HG03565 (cell line): ENCODE measurements around the gene XPR1.
"Not testable (repeated sequence)": the region's sequence is repeated elsewhere in the genome, so short reads cannot be mapped to it uniquely, and the experiment has no call there.

ENCODE experiments used
- ATAC-seq: cut with Tn5 transposase; IDR thresholded peaks from one replicate; pipeline ENCODE4 v1.9.1; 2021; ENCODE audit warnings: mild to moderate bottlenecking, moderate library complexity; ENCODE audit not compliant: unreplicated experiment

Gene XPR1

DNA sequence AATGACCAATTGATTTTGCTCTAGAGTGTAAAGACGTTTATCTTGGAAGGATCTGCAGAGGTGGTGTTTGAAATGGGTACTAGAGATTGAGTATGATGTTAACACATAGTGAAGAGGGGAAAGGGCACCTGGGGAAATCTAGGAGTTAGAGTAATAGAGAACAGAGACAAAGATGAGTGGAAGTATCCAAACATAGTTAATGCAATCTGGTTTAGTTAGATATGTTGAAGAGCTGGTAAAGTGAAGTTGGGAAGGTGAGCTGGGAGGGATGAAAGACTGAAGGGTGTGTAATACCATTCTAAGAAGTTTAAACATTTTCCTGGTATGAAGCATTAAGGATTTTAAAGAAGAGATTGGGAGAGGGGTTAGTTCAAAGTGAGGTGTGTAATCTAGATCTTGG, 11.0 kb downstream of the XPR1 start:
- ATAC-seq = no peak

DNA sequence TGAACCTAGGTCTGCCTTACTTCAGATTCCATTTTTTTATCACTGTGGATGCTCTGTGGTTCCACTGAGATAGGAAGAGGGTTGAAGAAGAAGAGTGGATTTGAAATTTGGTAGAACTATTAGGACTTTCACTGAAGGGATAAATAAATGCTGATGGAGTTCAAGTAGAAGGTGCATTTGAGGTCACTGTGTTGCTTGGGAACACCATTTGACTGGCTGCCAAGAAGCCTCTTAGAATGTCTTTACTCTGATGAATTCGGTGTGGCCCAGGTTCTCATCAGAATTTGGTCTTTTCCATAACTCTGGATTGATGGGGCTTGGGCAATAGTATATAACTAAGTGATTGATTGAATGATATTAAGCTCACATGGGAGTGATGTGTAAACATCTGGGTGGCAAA, 11.9 kb downstream of the XPR1 start:
- no peak for ATAC-seq

DNA sequence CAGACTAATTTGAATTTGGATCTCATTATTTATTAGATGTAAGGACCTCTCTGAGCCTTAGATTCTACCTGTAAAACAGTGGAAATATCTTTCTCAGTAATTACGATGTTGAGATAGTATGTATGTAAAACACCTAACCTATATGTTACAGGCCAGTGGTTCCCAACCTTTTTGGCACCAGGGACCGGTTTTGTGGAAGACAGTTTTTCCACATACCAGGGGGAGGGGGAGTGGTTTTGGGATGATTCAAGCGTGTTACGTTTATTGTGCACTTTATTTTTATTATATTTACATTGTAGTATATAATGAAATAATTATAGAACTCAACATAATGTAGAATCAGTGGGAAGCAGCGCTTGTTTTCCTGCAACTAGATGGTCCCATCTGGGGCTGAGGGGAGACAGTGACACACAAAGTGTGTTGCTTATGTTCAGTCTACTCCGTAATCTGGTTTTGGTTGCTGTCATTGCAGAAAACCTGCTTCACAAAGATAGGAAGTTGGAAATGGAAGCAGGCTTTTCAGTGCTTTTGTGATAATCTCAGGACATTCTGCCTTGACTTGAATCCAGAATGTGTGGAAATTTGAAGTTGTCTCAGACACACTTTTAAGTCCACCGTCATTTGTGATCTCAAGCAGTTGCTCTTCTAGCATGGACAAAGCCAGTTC, 12.8 kb downstream of the XPR1 start:
- ATAC-seq = no peak

GRCh38 chr1:180645261-180645660, 13.4 kb downstream of the XPR1 start:
- ATAC-seq = not testable (repeated sequence)

DNA sequence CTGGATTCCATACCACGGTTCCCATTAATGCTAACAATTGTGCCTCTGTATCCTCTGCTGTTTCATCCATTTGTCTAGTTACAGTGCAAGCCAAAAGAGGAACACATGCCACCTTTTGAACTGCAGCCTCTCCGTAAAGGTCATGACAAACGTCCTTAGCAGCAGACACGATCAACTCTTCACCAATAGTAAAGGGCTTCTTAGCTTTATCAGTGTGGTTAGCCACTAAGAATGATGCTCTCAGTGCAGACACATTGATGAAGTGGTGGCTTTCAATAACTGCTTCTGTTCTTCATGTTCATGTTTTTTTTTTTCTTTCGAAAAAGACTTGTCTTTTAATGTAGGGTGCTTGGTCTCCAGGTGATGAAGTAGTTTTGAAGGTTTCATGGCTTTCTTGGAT, 14.3 kb downstream of the XPR1 start:
- no peak for ATAC-seq

DNA sequence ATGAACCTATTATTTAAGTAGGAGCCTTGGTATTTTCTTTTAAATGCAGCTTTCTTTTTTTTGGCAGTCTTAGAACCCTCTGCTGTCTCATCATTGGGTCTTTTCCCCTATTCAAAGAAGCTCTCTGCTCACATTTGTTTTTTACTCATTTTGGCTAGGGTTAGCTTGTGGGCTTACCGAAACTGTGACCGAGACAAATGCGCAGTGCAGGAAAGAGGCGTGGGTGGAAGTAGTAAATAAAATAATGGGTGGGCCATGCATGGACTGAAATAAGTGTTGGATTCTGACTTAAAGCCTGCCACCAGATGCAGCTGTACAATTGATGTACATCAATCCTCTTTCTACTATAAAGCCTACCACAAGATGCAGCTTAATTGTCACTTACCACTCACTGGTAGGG, 14.7 kb downstream of the XPR1 start:
- no peak for ATAC-seq

GRCh38 chr1:180652792-180653191, 21.0 kb downstream of the XPR1 start:
- ATAC-seq = no peak

- ATAC-seq = no peak
Measured at GRCh38 chr1:180662709-180663108, 30.9 kb downstream of the XPR1 start.

DNA sequence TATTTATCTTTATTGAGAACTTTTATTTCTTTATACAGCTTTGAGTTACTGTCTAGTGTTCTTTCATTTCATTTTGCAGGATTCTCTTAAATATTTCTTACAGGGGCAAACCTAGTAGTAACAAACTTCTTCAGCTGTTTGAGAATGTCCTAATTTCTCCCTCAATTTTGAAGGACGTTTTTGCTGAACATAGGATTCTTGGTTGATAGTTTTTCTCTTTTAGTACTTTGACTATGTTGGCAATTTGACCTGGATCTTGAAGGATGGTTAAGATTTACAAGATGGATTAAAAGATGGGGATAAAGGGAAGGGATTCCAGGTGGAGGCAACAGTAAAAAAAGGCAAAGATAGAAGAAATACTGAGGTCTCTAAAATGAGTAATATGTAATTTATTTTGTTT, 38.9 kb downstream of the XPR1 start:
- ATAC-seq = no peak

DNA sequence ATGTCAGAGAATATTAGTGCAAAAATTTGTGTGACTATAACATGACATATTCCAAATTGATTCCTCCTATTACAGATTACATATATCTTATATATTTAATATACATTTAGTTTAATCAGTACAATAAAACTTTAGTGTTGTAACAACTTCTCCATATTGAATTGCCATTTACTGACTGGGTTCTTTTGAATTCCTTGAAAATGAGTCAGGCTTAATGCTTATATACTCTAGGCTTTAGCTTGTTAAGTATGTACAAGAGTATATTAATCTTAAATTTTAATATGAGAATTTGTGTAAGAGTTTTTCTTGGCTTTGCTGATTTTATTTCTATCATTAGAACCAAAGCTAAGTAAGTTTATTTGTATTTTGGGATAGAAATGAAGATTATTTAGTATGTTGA, 40.3 kb downstream of the XPR1 start:
- no peak for ATAC-seq

DNA sequence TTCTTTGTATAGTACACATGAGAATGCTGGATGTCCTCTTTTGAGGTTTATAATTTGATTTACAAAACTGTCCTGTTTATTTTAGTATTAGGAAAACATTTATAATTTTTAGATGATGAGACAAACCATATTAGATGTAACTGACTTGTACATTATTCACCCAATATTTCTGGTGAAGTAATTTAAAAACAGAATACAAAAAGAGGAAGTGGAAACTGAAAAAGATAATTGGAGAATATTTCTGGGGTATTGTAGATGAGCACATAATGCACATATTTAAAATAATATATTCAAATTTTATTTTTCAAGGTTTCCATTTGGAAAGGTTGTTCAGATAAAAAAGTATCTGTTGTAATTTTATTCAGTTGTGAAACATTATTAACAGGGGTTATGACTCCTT, 40.7 kb downstream of the XPR1 start:
- no peak for ATAC-seq

DNA sequence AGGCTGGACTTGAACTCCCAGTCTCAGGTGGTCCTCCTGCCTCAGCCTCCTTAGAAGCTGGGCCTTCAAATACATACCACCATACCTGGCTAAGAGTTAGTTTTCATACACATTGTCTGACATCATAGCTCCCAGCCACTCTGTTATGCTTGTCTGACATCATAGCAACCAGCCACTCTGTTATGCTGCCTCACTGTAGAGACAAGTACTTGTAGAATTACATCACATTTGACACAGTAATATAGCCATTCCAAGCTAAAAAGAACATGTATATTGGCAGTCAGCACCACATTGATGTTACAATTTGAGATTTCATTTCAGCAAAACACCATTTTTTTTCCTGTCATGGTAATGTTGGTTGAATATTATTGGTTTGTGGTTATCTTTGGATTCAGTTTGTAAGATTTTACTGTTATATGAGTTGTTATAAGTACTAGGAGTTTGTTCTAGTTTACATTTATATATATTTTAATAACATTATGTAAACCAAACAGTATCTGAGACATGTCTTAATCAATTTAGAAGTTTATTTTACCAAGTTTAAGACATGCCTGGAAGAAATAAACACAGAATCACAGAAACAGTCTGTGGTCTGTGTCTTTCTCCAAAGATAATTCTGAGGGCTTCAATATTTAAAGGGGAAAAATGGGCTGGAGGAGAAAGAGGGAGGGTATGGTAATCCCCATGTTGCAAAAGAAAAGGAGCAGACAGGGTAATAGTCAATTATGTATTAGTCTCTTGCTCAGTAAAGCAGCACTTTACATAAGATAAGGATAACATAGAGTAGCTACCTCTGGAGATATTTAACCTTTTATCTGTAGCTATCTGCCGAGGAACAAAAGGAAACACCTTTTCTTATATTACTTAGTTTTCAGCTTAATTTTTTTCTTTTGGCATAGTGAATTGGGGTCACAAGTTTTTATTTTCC, 43.0 kb downstream of the XPR1 start:
- ATAC-seq = no peak

DNA sequence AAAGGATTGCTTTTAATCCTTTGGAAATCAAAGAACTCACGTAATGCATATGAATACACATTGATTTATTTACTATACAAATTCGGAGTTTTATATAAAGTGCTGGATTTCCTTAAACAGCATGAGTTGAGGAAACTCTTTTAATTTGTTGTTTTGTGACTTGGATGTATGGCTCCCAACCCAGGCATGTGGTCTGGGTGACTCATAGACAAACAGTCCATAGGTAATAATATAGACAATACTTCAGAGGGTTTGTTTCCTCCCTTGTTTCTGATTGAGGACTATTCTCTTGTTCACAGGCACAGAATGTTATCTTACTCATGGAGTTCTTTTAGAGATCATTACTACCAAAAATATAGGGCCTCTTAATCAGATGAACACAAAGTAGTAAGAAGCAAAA, 43.8 kb downstream of the XPR1 start:
- no peak for ATAC-seq

DNA sequence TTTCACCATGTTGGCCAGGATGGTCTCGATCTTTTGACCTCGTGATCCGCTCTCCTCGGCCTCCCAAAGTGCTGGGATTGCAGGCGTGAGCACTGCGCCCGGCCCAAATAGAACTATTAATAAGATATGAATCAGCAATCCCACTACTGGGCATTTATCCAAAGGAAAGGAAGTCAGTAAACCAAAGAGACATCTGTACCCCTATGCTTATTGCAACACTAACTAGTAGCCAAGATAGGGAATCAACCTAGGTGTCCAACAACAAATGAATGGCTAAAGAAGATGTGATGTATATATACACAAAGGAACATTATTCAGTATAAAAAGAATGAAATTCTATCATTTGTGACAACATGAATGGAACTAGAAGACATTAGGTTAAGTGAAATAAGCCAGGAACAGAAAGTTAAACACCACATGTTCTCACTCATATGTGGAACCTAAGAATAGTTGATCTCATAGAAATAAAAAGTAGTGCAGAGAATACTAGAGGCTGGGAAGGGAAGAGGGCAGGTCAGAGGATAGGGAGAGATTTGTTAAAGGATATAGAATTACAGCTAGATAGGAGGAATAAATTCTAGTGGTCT, 48.8 kb downstream of the XPR1 start:
- no peak for ATAC-seq

- ATAC-seq = not testable (repeated sequence)
Measured at GRCh38 chr1:180683117-180683516, 51.3 kb downstream of the XPR1 start.

DNA sequence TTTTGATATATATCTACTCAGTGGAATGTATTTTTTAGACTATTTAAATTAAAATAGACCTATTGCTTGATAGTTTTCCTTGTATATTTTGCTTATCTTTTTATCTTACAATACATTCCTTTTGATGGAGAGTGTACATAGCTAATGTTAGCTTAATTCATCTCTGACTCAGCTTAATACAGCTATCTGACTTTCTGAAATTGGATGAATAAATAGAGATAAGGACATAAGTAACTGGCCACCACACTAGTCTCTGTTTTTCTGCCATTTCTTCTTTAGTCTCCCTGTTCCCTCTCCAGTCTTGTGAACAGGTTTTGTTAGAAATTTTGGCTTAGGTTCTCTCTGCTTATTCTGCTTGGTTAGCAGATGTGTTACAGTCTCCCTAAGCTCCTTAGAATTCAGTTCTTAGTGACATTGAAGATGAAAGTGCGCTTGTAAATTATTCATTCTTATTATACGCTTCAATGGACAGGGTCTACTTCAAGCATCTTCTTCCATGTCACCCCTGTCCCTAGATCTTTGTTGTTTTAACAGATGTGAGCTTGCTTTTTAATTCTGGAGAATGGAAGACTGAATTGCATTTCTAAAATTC, 59.6 kb downstream of the XPR1 start:
- ATAC-seq = no peak

- ATAC-seq = no peak
Measured at GRCh38 chr1:180693564-180694244, 61.9 kb downstream of the XPR1 start.

DNA sequence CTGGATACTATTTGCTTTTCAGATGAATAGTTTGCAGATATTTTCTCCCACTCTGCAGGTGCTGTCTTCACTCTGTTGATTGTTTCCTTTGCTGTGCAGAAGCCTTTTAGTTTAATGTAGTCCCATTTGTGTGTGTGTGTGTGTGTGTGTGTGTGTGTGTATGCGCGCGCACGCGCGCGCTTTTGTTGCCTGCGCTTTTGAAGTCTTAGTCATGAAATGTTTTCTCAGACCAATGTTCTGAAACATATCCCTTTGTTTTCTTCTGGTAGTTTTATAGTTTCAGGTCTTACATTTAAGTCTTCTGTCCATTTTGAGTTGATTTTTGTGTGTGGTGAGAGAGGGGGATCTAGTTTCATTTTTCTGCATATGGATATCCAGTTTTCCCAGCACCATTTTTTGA, 63.5 kb downstream of the XPR1 start:
- no peak for ATAC-seq

DNA sequence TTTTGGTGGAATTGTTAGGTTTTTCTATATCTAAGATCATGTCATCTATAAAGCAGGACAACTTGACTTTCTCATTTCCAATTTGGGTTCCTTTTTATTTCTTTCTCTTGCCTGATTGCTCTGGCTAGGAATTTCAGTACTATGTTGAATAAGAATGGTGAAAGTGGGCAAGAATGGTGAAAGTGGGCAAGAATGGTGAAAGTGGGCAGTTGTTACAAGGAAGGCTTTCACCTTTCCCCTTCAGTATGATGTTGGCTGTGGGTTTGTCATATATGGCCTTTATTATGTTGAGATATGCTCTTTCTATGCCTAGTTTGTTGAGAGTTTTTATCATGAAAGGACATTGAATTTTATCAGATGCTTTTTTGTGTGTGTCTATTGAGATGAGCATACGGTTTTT, 64.5 kb downstream of the XPR1 start:
- ATAC-seq = no peak

DNA sequence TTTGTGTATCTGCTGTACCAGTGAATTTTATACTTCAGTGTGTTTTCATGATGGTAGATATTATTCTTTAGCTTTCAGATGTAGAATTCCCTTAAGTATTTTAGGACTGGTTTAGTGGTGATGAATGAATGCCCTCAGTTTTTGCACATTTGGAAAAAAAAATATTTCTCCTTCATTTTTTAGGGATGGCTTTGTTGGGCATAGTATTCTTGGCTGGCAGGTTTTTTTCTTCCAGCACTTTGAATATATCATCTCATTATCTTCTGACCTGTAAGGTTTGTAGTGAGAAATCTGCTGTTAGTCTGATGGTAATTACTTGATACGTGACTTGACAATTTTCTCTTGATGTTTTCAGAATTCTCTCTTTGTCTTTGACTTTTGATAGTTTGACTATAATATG, 66.8 kb downstream of the XPR1 start:
- no peak for ATAC-seq

DNA sequence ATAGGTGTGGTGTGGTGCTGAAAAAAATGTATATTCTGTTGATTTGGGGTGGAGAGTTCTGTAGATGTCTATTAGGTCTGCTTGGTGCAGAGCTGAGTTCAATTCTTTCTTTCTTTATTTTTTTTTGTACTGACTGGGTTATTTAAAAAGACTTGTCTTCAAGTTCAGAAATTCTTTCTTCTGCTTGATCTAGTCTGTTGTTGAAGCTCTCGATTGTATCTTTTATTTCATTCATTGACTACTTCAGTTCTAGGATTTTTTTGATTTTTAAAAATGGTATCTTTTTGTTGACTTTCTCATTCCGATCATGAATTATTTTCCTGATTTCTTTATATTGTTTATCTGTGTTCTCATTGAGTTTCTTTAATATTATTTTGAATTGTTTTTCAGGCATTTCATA, 70.6 kb downstream of the XPR1 start:
- ATAC-seq = not testable (repeated sequence)
